NB4 (cell line): ENCODE results near the gene DNAJC15.

Source experiments
- POLR2A ChIP-seq: IDR thresholded peaks from 2 replicates; pipeline ENCODE4 v1.6.1; 2011; ENCODE audit warnings: mild to moderate bottlenecking; ENCODE audit not compliant: insufficient read length; ENCODE audit errors: extremely low read depth
- TF ChIP-seq, protein P1 (sequence below): IDR thresholded peaks from one replicate; pipeline ENCODE4 v1.5.1; 2012; ENCODE audit warnings: low read depth, low read length
- TF ChIP-seq, protein P2 (sequence below): IDR thresholded peaks from 2 replicates; pipeline ENCODE4 v1.6.1; 2011; ENCODE audit warnings: low read depth, low read length

DNA sequence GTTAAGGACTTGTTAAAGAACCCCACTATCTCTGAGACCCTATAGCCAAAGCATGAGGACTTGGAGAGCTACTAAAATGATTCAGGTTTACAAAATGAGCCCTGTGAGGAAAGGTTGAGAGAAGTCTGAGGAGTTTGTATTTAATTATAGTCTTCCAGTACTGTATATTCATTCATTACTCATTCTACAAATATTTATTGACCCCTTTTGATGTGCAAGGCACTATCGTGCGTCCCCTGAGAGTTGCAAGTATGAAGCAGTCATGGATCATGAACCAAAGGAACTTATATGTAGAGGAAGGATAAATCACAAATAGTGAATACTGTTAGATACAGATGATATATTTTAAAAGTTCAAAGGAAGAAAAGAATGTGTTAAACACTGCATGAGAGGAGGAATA lies 84.4 kb downstream of the DNAJC15 start:
- TF ChIP-seq, protein P1, sequence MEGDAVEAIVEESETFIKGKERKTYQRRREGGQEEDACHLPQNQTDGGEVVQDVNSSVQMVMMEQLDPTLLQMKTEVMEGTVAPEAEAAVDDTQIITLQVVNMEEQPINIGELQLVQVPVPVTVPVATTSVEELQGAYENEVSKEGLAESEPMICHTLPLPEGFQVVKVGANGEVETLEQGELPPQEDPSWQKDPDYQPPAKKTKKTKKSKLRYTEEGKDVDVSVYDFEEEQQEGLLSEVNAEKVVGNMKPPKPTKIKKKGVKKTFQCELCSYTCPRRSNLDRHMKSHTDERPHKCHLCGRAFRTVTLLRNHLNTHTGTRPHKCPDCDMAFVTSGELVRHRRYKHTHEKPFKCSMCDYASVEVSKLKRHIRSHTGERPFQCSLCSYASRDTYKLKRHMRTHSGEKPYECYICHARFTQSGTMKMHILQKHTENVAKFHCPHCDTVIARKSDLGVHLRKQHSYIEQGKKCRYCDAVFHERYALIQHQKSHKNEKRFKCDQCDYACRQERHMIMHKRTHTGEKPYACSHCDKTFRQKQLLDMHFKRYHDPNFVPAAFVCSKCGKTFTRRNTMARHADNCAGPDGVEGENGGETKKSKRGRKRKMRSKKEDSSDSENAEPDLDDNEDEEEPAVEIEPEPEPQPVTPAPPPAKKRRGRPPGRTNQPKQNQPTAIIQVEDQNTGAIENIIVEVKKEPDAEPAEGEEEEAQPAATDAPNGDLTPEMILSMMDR: no peak
- TF ChIP-seq POLR2A: no peak
- TF ChIP-seq, protein P2, sequence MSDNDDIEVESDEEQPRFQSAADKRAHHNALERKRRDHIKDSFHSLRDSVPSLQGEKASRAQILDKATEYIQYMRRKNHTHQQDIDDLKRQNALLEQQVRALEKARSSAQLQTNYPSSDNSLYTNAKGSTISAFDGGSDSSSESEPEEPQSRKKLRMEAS: no peak
